Retinal pigment epithelial cell (primary cell): Measurements from ENCODE around the gene ITPKB.

Experiments
- DNase-seq: peaks from one replicate; pipeline ENCODE4 v3.0.0-alpha.2; 2010; ENCODE audit warnings: low read depth
- H3K4me3 ChIP-seq: 2 replicates; pipeline ENCODE4 v1.5.1; 2011; ENCODE audit warnings: mild to moderate bottlenecking, low read length, control low read depth, moderate library complexity
- TF ChIP-seq, protein P1 (sequence below): conservative IDR thresholded peaks from 2 replicates; pipeline ENCODE4 v1.5.1; 2011; ENCODE audit warnings: low read depth, low read length, control low read depth, inconsistent platforms

The ITPKB gene

DNA sequence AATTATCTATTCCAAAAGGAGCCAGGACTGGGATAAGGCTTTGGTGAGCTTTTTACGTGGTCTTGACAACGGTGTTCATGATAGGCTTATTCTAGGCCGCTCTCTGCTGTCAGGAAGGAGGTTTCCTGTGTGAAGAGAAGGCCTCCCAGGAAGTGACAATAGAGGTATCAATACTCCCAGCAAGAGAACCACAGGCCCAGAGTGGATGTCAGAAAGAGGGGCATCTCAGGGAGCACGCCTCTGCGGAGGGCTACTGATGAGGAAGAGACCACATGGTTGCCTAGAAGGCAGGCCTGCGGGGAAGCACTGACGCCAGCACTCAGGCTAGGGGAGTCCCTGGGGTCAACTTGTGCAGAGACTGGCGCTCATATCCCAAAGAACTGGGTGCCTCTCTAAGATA lies 60.4 kb downstream of the ITPKB start:
- TF ChIP-seq, protein P1, sequence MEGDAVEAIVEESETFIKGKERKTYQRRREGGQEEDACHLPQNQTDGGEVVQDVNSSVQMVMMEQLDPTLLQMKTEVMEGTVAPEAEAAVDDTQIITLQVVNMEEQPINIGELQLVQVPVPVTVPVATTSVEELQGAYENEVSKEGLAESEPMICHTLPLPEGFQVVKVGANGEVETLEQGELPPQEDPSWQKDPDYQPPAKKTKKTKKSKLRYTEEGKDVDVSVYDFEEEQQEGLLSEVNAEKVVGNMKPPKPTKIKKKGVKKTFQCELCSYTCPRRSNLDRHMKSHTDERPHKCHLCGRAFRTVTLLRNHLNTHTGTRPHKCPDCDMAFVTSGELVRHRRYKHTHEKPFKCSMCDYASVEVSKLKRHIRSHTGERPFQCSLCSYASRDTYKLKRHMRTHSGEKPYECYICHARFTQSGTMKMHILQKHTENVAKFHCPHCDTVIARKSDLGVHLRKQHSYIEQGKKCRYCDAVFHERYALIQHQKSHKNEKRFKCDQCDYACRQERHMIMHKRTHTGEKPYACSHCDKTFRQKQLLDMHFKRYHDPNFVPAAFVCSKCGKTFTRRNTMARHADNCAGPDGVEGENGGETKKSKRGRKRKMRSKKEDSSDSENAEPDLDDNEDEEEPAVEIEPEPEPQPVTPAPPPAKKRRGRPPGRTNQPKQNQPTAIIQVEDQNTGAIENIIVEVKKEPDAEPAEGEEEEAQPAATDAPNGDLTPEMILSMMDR: no peak
- no peak for DNase-seq
- no peak overlapping the region for H3K4me3 ChIP-seq

DNA sequence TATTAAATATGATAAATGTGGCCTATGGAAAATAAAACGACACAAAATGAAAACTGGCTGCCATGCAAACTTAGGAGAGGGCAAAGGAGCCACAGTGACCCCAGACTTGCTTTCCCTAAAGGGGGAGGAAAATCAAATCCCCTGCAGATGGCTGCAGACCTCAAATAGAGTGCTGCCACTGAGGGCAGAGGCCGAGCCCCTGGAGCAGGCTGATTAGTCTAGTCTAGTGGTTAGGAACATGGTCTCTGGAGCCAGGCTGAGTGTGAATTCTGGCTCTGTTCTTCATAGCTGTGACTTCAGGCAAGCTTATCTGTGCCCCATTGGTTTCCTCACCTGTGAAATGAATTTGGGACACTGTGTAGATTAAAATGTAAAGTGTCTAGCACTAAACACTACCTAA lies 60.8 kb downstream of the ITPKB start:
- TF ChIP-seq, protein P1: no peak
- no peak for DNase-seq
- H3K4me3 ChIP-seq: no peak overlapping the region

DNA sequence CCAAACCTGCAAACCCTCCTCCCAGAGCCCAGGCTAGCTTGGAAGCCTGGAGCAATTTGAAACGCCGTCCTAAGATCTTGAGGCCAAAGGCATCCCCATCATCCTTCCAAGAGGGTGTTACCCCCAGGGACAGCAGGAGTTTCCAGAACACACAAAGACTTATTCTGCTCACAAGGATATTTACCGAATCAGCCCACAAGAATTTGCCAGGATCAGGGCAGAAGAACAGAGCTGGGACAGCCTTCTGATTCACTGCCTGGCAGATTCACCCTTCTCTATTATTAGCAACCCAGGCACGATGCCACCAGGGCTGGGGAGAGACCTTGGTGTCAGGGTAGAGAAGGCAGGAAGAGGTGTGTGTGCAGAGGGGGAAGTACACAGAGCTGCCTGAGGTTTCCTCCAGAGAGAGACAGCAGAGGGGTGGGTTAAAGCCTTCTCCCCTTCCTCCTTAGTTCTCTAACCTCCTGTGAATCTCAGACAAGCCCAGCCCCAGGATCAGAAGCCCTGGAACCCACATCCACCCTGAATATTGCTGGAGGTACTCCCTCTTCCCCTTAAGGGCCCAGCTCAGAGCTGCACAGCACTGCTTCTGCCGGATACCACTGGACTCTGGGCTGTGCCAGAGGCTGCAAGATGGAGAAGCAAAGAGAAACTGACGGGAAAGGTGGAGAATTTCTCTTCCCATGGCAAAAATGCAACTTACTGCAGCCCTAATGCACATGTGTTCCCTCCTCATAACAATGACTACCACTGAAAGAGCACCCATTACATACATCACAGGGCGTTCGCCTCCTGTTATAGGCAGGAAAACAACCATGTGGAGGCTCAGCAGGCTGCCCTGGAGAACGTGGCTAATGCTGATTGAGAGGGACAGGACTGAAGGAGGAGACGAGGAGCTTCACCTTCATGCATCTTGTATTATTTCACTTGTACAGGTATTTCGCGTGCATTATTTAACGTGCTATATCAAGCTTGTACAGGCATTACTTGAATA lies 61.8 kb downstream of the ITPKB start:
- DNase-seq: no peak
- H3K4me3 ChIP-seq: no peak overlapping the region
- TF ChIP-seq, protein P1: peak; percentile 18

DNA sequence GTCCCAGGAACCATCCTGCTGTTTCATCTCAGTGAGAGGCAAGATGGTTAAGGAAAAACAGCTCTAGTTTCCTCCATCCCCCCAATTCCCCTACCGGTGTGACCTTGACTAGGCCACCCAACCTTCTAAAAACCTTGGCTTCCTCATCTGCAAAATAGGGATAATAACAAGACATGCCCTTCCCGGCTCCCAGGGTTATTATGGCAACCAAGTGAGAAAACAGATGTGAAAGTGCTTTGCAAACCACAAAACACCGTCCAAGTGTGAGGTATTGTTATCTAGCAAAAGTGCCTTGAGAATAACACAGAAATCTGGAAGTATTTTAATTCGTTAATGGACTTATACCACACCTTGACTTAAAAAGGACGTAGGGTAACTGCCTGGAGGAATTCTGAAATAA lies 62.7 kb downstream of the ITPKB start:
- no peak for DNase-seq
- TF ChIP-seq, protein P1: no peak
- H3K4me3 ChIP-seq: no peak overlapping the region

GRCh38 chr1:226675715-226676357 lies 63.2 kb downstream of the ITPKB start:
- TF ChIP-seq, protein P1: no peak
- no peak for DNase-seq
- H3K4me3 ChIP-seq: no peak overlapping the region

DNA sequence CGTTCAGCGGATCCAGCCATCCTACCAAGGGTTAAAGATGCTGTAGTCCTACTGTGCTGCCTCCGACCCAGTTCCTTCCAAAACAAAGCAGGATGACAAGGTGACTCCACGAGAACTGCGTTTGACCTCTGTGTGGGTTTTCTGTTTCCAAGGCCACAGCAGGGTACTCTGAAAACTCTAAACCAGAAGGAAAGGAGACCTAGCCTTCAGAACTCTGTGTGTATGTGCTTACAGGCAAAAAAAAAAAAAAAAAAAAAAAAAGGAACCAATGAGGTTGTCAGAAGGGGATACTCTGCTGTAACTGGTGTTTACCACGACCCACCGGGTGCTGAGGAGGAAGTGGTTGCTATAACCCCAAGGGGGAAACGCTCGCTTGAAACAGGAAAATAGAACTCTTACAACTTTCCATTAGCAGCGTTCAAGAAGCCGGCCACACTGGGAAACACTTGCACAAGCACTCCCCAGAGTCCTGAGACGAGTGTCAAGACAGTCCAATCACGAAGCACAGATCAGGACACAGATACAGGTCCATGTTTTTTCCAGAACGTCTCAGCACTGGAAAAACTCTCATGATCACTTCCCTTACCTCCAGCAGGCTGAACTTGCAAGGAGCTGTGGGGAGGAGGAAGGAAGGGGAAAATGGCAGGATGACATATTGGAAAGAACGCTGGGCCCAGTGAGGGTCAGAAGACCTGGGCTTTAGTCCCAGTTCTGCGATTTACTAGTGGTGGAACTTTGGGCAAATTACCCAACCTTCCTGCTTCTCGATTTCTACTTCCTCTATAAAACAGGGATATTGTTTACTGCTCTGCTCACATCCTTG lies 64.0 kb downstream of the ITPKB start:
- TF ChIP-seq, protein P1: no peak
- H3K4me3 ChIP-seq: no peak overlapping the region
- DNase-seq: no peak
